Activated CD8-positive, alpha-beta memory T cell treated with anti-CD3 and anti-CD28 coated beads, Interleukin-2, amount 10 ng/mL, durations not matched to agents 7 days and 5 days (primary cell): ENCODE data around the gene FHAD1. TPM values are rescaled to one million over a fixed set of nuclear protein-coding genes. Genes with fewer than 3 reads are reported as not detected.
A peak's percentile ranks its signal among the peaks of the same experiment; 100 is the strongest.

ENCODE experiments used
- ATAC-seq: fragments of 150-1000 bp; cut with Tn5 transposase; one replicate; pipeline ENCODE4 v1.10.0; 2021; ENCODE audit warnings: moderate library complexity
- CTCF ChIA-PET: fragments of 350-600 bp; sonication (Branson Sonifier 250); formaldehyde crosslinking; loops from one replicate; lab custom pipeline; 2021; ENCODE audit warnings: antibody characterized with exemption; lab: Charles Lee
- DNase-seq: peaks from one replicate; pipeline ENCODE4 v3.0.0-alpha.2; 2020
- H3K27ac Mint-ChIP-seq: one replicate; pipeline ENCODE4 v1.8.0; 2021; ENCODE audit warnings: mild to moderate bottlenecking, mixed read lengths
- H3K27me3 Mint-ChIP-seq: one replicate; pipeline ENCODE4 v1.8.0; 2021; ENCODE audit warnings: mixed read lengths
- H3K36me3 Mint-ChIP-seq: one replicate; pipeline ENCODE4 v1.8.0; 2021; ENCODE audit warnings: mild to moderate bottlenecking, mixed read lengths
- H3K4me1 Mint-ChIP-seq: one replicate; pipeline ENCODE4 v1.8.0; 2021; ENCODE audit warnings: mixed read lengths
- H3K4me3 Mint-ChIP-seq: one replicate; pipeline ENCODE4 v1.8.0; 2021; ENCODE audit warnings: mild to moderate bottlenecking, moderate library complexity, mixed read lengths
- H3K9me3 Mint-ChIP-seq: one replicate; pipeline ENCODE4 v1.8.0; 2022; ENCODE audit warnings: low read depth, mixed read lengths
- total RNA-seq, 2 experiments: library from RNA; stranded (reverse); gene quantifications; one replicate each; pipeline ENCODE4 v1.2.3, GENCODE V29; 2021

Gene FHAD1
- not detected for total RNA-seq

GRCh38 chr1:15246960-15247614, at the start of gene FHAD1:
Gene FHAD1, plus strand, starts transcription at chr1:15247223. Its CDS starts 4,562 bp downstream, at chr1:15251785.
- CTCF ChIA-PET = interaction anchor here (0.6 to 0.8 kb wide), 2 partner anchors 9 to 53 kb away, joined by 3 read pairs; no protein-coding TSS in a partner anchor
- no peak within 1 kb of the TSS for H3K27ac Mint-ChIP-seq
- H3K36me3 Mint-ChIP-seq = peaks cover 9% of the 10 kb centered on the region
- peaks cover 92% of the 10 kb centered on the region for H3K27me3 Mint-ChIP-seq
- ATAC-seq = peak; percentile 13
- peak within 1 kb of the TSS; percentile 21 for H3K4me3 Mint-ChIP-seq
- H3K4me1 Mint-ChIP-seq = peaks cover 37% of the 10 kb centered on the region
- no peak for DNase-seq
- H3K9me3 Mint-ChIP-seq = peaks cover 5% of the 10 kb centered on the region

- DNase-seq = no peak
- Mint-ChIP-seq H3K9me3 (no peaks in the 10 kb centered on the region), H3K4me3 (no peak overlapping the region), H3K27me3 (peaks cover 3% of the 10 kb centered on the region), H3K27ac (no peak overlapping the region), H3K36me3 (no peaks in the 10 kb centered on the region), H3K4me1 (no peaks in the 10 kb centered on the region)
- ATAC-seq = no peak
- CTCF ChIA-PET = interaction anchor here (0.6 to 0.7 kb wide), 2 partner anchors 8 to 18 kb away, joined by 3 read pairs; no protein-coding TSS in a partner anchor
Observed at GRCh38 chr1:15197591-15198447, 49.2 kb upstream of the FHAD1 start.

- Mint-ChIP-seq H3K4me3 (no peak overlapping the region), H3K27ac (no peak overlapping the region), H3K27me3 (peaks cover 3% of the 10 kb centered on the region), H3K4me1 (no peaks in the 10 kb centered on the region), H3K36me3 (no peaks in the 10 kb centered on the region), H3K9me3 (no peaks in the 10 kb centered on the region)
- no peak for DNase-seq
- CTCF ChIA-PET = no interaction called here
- ATAC-seq = no peak
Observed at GRCh38 chr1:15198684-15199083, 48.3 kb upstream of the FHAD1 start.

GRCh38 chr1:15201221-15201620, 45.8 kb upstream of the FHAD1 start:
- Mint-ChIP-seq H3K4me1 (no peaks in the 10 kb centered on the region), H3K27me3 (peaks cover 3% of the 10 kb centered on the region), H3K4me3 (no peak overlapping the region), H3K9me3 (no peaks in the 10 kb centered on the region), H3K27ac (no peak overlapping the region), H3K36me3 (no peaks in the 10 kb centered on the region)
- CTCF ChIA-PET = no interaction called here
- DNase-seq (no peak), ATAC-seq (no peak)

GRCh38 chr1:15201849-15202551, 45.0 kb upstream of the FHAD1 start:
- H3K9me3 Mint-ChIP-seq = no peaks in the 10 kb centered on the region
- DNase-seq = no peak
- H3K27ac Mint-ChIP-seq = no peak overlapping the region
- no peaks in the 10 kb centered on the region for H3K36me3 Mint-ChIP-seq
- peaks cover 7% of the 10 kb centered on the region for H3K27me3 Mint-ChIP-seq
- ATAC-seq = no peak
- H3K4me1 Mint-ChIP-seq = no peaks in the 10 kb centered on the region
- CTCF ChIA-PET = no interaction called here
- H3K4me3 Mint-ChIP-seq = no peak overlapping the region

- Mint-ChIP-seq H3K27ac (no peak overlapping the region), H3K4me3 (no peak overlapping the region), H3K36me3 (no peaks in the 10 kb centered on the region), H3K4me1 (no peaks in the 10 kb centered on the region), H3K9me3 (no peaks in the 10 kb centered on the region), H3K27me3 (peaks cover 10% of the 10 kb centered on the region)
- no peak for DNase-seq
- no peak for ATAC-seq
- CTCF ChIA-PET = no interaction called here
Observed at GRCh38 chr1:15204931-15205330, 42.1 kb upstream of the FHAD1 start.

- no peaks in the 10 kb centered on the region for H3K4me1 Mint-ChIP-seq
- H3K4me3 Mint-ChIP-seq = no peak overlapping the region
- no peak overlapping the region for H3K27ac Mint-ChIP-seq
- no peaks in the 10 kb centered on the region for H3K9me3 Mint-ChIP-seq
- H3K36me3 Mint-ChIP-seq = no peaks in the 10 kb centered on the region
- peaks cover 15% of the 10 kb centered on the region for H3K27me3 Mint-ChIP-seq
- no peak for DNase-seq
- ATAC-seq = no peak
- CTCF ChIA-PET = interaction anchor here (0.6 to 1.2 kb wide), 2 partner anchors 8 to 77 kb away, joined by 3 read pairs; no protein-coding TSS in a partner anchor
Observed at GRCh38 chr1:15205586-15206346, 41.3 kb upstream of the FHAD1 start.

- H3K27ac Mint-ChIP-seq = no peak overlapping the region
- CTCF ChIA-PET = interaction anchor here (1.2 kb wide), 1 partner anchor 78 kb away, joined by 3 read pairs; no protein-coding TSS in a partner anchor
- no peak for DNase-seq
- H3K4me3 Mint-ChIP-seq = no peak overlapping the region
- H3K36me3 Mint-ChIP-seq = no peaks in the 10 kb centered on the region
- H3K4me1 Mint-ChIP-seq = no peaks in the 10 kb centered on the region
- ATAC-seq = no peak
- H3K9me3 Mint-ChIP-seq = no peaks in the 10 kb centered on the region
- peaks cover 15% of the 10 kb centered on the region for H3K27me3 Mint-ChIP-seq
Observed at GRCh38 chr1:15206418-15207030, 40.5 kb upstream of the FHAD1 start.

- no peak overlapping the region for H3K27ac Mint-ChIP-seq
- CTCF ChIA-PET = no interaction called here
- no peaks in the 10 kb centered on the region for H3K4me1 Mint-ChIP-seq
- no peaks in the 10 kb centered on the region for H3K36me3 Mint-ChIP-seq
- no peaks in the 10 kb centered on the region for H3K9me3 Mint-ChIP-seq
- peaks cover 17% of the 10 kb centered on the region for H3K27me3 Mint-ChIP-seq
- no peak overlapping the region for H3K4me3 Mint-ChIP-seq
- DNase-seq = no peak
- ATAC-seq = no peak
Observed at GRCh38 chr1:15207031-15207828, 39.8 kb upstream of the FHAD1 start.

GRCh38 chr1:15207829-15208429, 39.1 kb upstream of the FHAD1 start:
- ATAC-seq (no peak), DNase-seq (no peak)
- Mint-ChIP-seq H3K36me3 (no peaks in the 10 kb centered on the region), H3K4me3 (no peak overlapping the region), H3K27ac (no peak overlapping the region), H3K9me3 (no peaks in the 10 kb centered on the region), H3K4me1 (no peaks in the 10 kb centered on the region), H3K27me3 (peaks cover 23% of the 10 kb centered on the region)
- CTCF ChIA-PET = no interaction called here

GRCh38 chr1:15210651-15211375, 36.2 kb upstream of the FHAD1 start:
- Mint-ChIP-seq H3K4me1 (no peaks in the 10 kb centered on the region), H3K9me3 (no peaks in the 10 kb centered on the region), H3K36me3 (no peaks in the 10 kb centered on the region), H3K27ac (no peak overlapping the region), H3K4me3 (no peak overlapping the region), H3K27me3 (peaks cover 25% of the 10 kb centered on the region)
- no peak for ATAC-seq
- DNase-seq = no peak
- CTCF ChIA-PET = interaction anchor here (1.1 kb wide), 1 partner anchor 61 kb away, joined by 5 read pairs; no protein-coding TSS in a partner anchor
